ENCODE results near the gene AGTR1.

- TF ChIP-seq EZH2 (IDR thresholded peaks at IDR 0.05), result no peak
- no peak for TF ChIP-seq EZH2phosphoT487 (IDR thresholded peaks at IDR 0.05)
- no peak for TF ChIP-seq CTCF (IDR thresholded peaks at IDR 0.05)
Observed at GRCh38 chr3:148746053-148746452, 48.4 kb downstream of the AGTR1 start.

Data from neural progenitor cell (in vitro differentiated cells).